Activated CD4-positive, alpha-beta T cell treated with anti-CD3 and anti-CD28 coated beads for 36 hours (primary cell): Measurements from ENCODE around the gene PDE11A. TPM values are rescaled to one million over a fixed set of nuclear protein-coding genes. Genes with fewer than 3 reads are reported as not detected.

Source experiments
- ATAC-seq: fragments of 200-7000 bp; cut with Tn5 transposase; one replicate; pipeline ENCODE4 v1.10.0; 2021; ENCODE audit warnings: mild to moderate bottlenecking, moderate library complexity
- CTCF ChIA-PET: fragments of 350-600 bp; sonication (Branson Sonifier 250); formaldehyde crosslinking; loops from one replicate; lab custom pipeline; 2021; ENCODE audit warnings: antibody characterized with exemption; lab: Charles Lee
- POLR2A ChIA-PET: fragments of 350-600 bp; sonication (Branson Sonifier 250); formaldehyde crosslinking; loops from one replicate; lab custom pipeline; 2021; ENCODE audit warnings: antibody characterized with exemption, inconsistent platforms; lab: Charles Lee
- DNase-seq: peaks from one replicate; pipeline ENCODE4 v3.0.0-alpha.2; 2020
- H3K27ac Mint-ChIP-seq: one replicate; pipeline ENCODE4 v1.8.0; 2021; ENCODE audit warnings: mixed read lengths
- H3K27me3 Mint-ChIP-seq: one replicate; pipeline ENCODE4 v1.8.0; 2021; ENCODE audit warnings: mixed read lengths
- H3K36me3 Mint-ChIP-seq: one replicate; pipeline ENCODE4 v1.8.0; 2021; ENCODE audit warnings: low read depth, mixed read lengths
- H3K4me1 Mint-ChIP-seq: one replicate; pipeline ENCODE4 v1.8.0; 2021; ENCODE audit warnings: mixed read lengths
- H3K4me3 Mint-ChIP-seq: one replicate; pipeline ENCODE4 v1.8.0; 2021; ENCODE audit warnings: mild to moderate bottlenecking, moderate library complexity, mixed read lengths
- H3K9me3 Mint-ChIP-seq: one replicate; pipeline ENCODE4 v1.8.0; 2021; ENCODE audit warnings: low read depth, mixed read lengths
- intact Hi-C, 2 experiments: fragments of 100-400 bp; cut with DNase I in 1 of 2; cut with micrococcal nuclease in 1 of 2; formaldehyde crosslinking; loops; one replicate each; pipeline versions ENCODE4 v1.14.2 to v1.15.1; 2022 to 2024; cut with DNase I, micrococcal nuclease
- total RNA-seq, 2 experiments: library from RNA; stranded (reverse); gene quantifications; one replicate each; pipeline ENCODE4 v1.2.3, GENCODE V29; 2021

The PDE11A gene
- total RNA-seq, 2 experiments from 2014 or later = 0.12 TPM; not detected in 1

DNA sequence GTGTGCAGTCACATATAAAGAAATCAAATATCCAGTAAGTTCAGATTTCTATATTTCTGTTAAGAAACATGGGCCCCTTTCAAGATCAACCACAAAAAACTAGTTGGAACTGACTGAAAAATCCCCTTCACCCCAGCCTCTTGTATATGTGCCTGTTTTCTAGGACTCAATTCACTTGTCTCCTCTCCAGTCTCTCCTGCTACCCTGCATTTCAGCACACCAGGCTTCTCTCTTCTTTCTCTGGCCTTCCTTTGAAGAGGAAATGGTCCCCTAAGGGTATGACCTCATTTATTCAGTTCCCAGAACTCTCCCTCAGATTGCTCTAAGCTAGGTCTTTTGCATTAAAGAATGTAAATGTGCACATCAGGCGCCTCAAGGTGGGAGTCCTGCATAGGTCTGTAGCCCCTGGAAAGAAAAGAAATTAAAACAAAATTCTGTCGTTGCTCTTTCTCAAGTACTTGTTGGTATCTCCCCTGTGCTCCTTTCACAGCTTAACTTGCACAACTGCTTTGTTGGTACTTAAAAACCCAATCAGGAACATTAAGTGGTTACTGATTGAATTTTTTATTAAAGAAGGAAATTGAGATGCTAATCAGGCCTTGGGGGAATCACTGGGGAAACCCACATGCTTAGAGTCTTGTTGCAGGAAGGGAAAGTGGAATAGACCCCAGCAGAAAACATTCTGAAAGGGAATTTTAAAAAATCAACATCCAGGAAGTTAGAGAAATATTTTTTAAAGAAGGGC lies 401.6 kb downstream of the PDE11A start:
- no peak overlapping the region for H3K4me3 Mint-ChIP-seq
- peak; percentile 64 for ATAC-seq
- no peaks in the 10 kb centered on the region for H3K36me3 Mint-ChIP-seq
- CTCF ChIA-PET = interaction anchor here (0.8 to 1.2 kb wide), 2 partner anchors 20 to 29 kb away, joined by 3 read pairs; no protein-coding TSS in a partner anchor
- DNase-seq = no peak
- peaks cover 8% of the 10 kb centered on the region for H3K27me3 Mint-ChIP-seq
- peaks cover 8% of the 10 kb centered on the region for H3K4me1 Mint-ChIP-seq
- no peak overlapping the region for H3K27ac Mint-ChIP-seq
- H3K9me3 Mint-ChIP-seq = no peaks in the 10 kb centered on the region
- intact Hi-C loops = no loop called here
- POLR2A ChIA-PET = interaction anchor here (0.7 kb wide), 1 partner anchor 14 kb away, joined by 3 read pairs; no protein-coding TSS in a partner anchor

- H3K36me3 Mint-ChIP-seq = no peaks in the 10 kb centered on the region
- CTCF ChIA-PET = interaction anchor here (0.9 to 1.9 kb wide), 3 partner anchors 12 to 65 kb away, joined by 3 to 5 read pairs (median 3); no protein-coding TSS in a partner anchor
Observed at GRCh38 chr2:177669625-177670330, 402.8 kb downstream of the PDE11A start.

GRCh38 chr2:177669201-177669600 lies 403.4 kb downstream of the PDE11A start:
- Mint-ChIP-seq H3K9me3 (no peaks in the 10 kb centered on the region), H3K36me3 (no peaks in the 10 kb centered on the region)

More at GRCh38 chr2:177669625-177670330, 402.8 kb downstream of the PDE11A start:
- Mint-ChIP-seq H3K4me1 (peaks cover 8% of the 10 kb centered on the region), H3K4me3 (no peak overlapping the region), H3K27ac (no peak overlapping the region), H3K27me3 (peaks cover 6% of the 10 kb centered on the region), H3K9me3 (no peaks in the 10 kb centered on the region)
- intact Hi-C loops = no loop called here
- DNase-seq = no peak
- POLR2A ChIA-PET = no interaction called here
- ATAC-seq = no peak

GRCh38 chr2:177668617-177669016 lies 404.0 kb downstream of the PDE11A start:
- no peak for ATAC-seq
- ChIA-PET CTCF (interaction anchor here (0.9 to 1.9 kb wide), 4 partner anchors 10 to 64 kb away, joined by 3 to 5 read pairs (median 3); no protein-coding TSS in a partner anchor), POLR2A (no interaction called here)

More at GRCh38 chr2:177669201-177669600, 403.4 kb downstream of the PDE11A start:
- no peak overlapping the region for H3K4me3 Mint-ChIP-seq
- no peak overlapping the region for H3K27ac Mint-ChIP-seq
- ATAC-seq (no peak), DNase-seq (no peak)
- H3K27me3 Mint-ChIP-seq = peaks cover 4% of the 10 kb centered on the region
- peaks cover 8% of the 10 kb centered on the region for H3K4me1 Mint-ChIP-seq
- ChIA-PET CTCF (interaction anchor here (0.9 to 1.9 kb wide), 4 partner anchors 10 to 65 kb away, joined by 3 to 5 read pairs (median 3); no protein-coding TSS in a partner anchor), POLR2A (no interaction called here)
- intact Hi-C loops = no loop called here

DNA sequence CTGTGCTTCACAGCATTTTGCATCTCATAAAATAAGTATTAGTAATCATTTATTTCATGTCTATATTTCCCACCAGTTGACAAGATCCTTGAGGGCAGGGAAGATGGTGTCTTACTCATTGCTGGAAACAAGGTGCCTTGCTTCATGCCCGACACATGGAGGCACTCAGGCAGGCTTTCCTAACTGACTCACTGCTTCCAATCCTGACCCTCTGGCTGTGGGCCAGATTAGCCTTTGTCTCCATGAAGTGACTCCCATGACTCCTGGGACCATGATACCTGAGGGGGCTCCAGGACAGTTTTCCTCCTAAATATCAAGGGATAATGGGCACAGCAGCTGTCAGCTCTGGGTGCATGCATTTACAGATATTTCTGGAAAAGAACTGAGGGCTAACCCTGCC lies 405.0 kb downstream of the PDE11A start:
- H3K4me3 Mint-ChIP-seq = no peak overlapping the region
- ATAC-seq = no peak
- CTCF ChIA-PET = interaction anchor here (0.7 to 1.9 kb wide), 3 partner anchors 17 to 503 kb away, joined by 3 to 6 read pairs (median 5); no protein-coding TSS in a partner anchor

More at GRCh38 chr2:177668617-177669016, 404.0 kb downstream of the PDE11A start:
- intact Hi-C loops = no loop called here
- Mint-ChIP-seq H3K9me3 (no peaks in the 10 kb centered on the region), H3K4me1 (peaks cover 8% of the 10 kb centered on the region), H3K4me3 (no peak overlapping the region), H3K27me3 (peaks cover 3% of the 10 kb centered on the region), H3K36me3 (no peaks in the 10 kb centered on the region), H3K27ac (no peak overlapping the region)
- DNase-seq = no peak

DNA sequence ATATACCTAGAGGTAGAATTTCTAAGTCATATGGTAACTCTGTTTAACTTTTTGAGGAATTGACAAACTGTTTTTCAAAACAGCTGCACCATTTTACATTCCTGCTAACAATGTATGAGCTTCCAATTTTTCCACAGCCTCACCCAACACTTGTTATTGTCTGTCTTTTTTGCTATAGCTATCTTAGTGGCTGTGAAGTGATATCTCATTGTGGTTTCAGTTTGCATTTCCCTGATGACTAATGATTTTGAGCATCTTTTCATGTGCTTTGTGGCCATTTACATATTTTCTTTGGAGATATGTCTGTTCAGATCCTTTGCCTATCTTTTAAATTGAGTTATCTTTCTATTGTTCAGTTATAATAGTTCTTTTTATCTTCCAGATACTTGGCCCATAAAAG lies 406.2 kb downstream of the PDE11A start:
- Mint-ChIP-seq H3K36me3 (no peaks in the 10 kb centered on the region), H3K4me1 (peaks cover 8% of the 10 kb centered on the region), H3K27ac (no peak overlapping the region), H3K4me3 (no peak overlapping the region), H3K9me3 (no peaks in the 10 kb centered on the region), H3K27me3 (no peaks in the 10 kb centered on the region)
- peak; percentile 61 for ATAC-seq
- ChIA-PET POLR2A (no interaction called here), CTCF (no interaction called here)
- intact Hi-C loops = no loop called here
- DNase-seq = no peak

More for the DNA sequence above, 405.0 kb downstream of the PDE11A start:
- no peak for DNase-seq
- POLR2A ChIA-PET = no interaction called here
- H3K27me3 Mint-ChIP-seq = no peaks in the 10 kb centered on the region
- intact Hi-C loops = no loop called here
- no peak overlapping the region for H3K27ac Mint-ChIP-seq
- peaks cover 8% of the 10 kb centered on the region for H3K4me1 Mint-ChIP-seq
- H3K9me3 Mint-ChIP-seq = no peaks in the 10 kb centered on the region
- no peaks in the 10 kb centered on the region for H3K36me3 Mint-ChIP-seq

DNA sequence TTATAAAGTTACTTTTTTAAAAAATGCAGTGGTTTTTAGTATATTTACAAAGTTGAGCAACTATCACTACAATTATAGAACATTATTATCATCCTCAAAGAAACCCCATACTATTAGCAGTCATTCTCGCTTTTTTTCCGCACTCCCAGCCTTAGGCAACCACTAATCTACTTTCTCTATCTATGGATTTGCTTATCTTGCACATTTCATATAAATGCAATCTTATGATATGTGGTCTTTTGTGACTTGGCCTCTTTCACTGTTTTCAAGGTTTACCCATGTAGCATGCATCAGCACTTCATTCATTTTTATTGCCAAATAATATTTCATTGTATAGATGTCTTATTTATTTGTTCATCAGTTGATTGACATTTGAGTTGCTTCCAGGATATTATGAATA lies 406.6 kb downstream of the PDE11A start:
- POLR2A ChIA-PET = no interaction called here
- ATAC-seq (no peak), DNase-seq (no peak)
- Mint-ChIP-seq H3K4me3 (no peak overlapping the region), H3K27me3 (no peaks in the 10 kb centered on the region), H3K36me3 (no peaks in the 10 kb centered on the region), H3K4me1 (peaks cover 7% of the 10 kb centered on the region), H3K27ac (no peak overlapping the region), H3K9me3 (no peaks in the 10 kb centered on the region)
- intact Hi-C loops = no loop called here
- CTCF ChIA-PET = no interaction called here

- intact Hi-C loops = no loop called here
- Mint-ChIP-seq H3K4me3 (no peak overlapping the region), H3K27me3 (no peaks in the 10 kb centered on the region), H3K4me1 (peaks cover 5% of the 10 kb centered on the region), H3K36me3 (no peaks in the 10 kb centered on the region), H3K27ac (no peak overlapping the region), H3K9me3 (no peaks in the 10 kb centered on the region)
- ChIA-PET CTCF (interaction anchor here (0.7 to 1.0 kb wide), 3 partner anchors 10 to 187 kb away, joined by 3 to 5 read pairs (median 4); no protein-coding TSS in a partner anchor), POLR2A (no interaction called here)
- no peak for DNase-seq
- no peak for ATAC-seq
Observed at GRCh38 chr2:177665328-177665727, 407.2 kb downstream of the PDE11A start.

- no peaks in the 10 kb centered on the region for H3K36me3 Mint-ChIP-seq
- POLR2A ChIA-PET = no interaction called here
- H3K27ac Mint-ChIP-seq = no peak overlapping the region
- no peak for ATAC-seq
- H3K4me3 Mint-ChIP-seq = no peak overlapping the region
- no peaks in the 10 kb centered on the region for H3K27me3 Mint-ChIP-seq
- intact Hi-C loops = no loop called here
- no peaks in the 10 kb centered on the region for H3K9me3 Mint-ChIP-seq
- peaks cover 5% of the 10 kb centered on the region for H3K4me1 Mint-ChIP-seq
- no peak for DNase-seq
- CTCF ChIA-PET = interaction anchor here (0.7 to 0.9 kb wide), 2 partner anchors 14 to 35 kb away, joined by 3 read pairs; no protein-coding TSS in a partner anchor
Observed at GRCh38 chr2:177662895-177663294, 409.7 kb downstream of the PDE11A start.

DNA sequence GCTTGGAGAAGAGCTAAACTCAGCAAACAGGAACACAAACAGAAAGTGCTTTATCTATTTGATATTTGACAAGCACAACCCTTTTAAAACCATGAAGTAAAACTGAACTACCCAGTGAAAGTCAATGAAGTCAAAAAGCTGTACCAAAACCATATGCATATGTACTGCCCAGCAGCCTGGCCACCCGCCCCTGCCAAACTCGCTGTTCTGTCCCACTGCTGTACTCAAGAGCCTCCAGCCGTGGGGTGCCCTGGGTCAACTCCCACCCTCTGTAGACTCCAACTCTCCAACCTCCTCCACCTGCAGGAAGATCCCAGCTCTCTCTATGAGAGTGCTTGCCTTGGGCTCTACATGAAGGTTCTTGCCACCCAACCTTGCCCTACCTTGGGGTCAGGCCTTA lies 411.8 kb downstream of the PDE11A start:
- H3K4me3 Mint-ChIP-seq = no peak overlapping the region
- POLR2A ChIA-PET = no interaction called here
- intact Hi-C loops = no loop called here
- DNase-seq = no peak
- peaks cover 6% of the 10 kb centered on the region for H3K27me3 Mint-ChIP-seq
- ATAC-seq = no peak
- no peaks in the 10 kb centered on the region for H3K36me3 Mint-ChIP-seq
- no peaks in the 10 kb centered on the region for H3K9me3 Mint-ChIP-seq
- no peak overlapping the region for H3K27ac Mint-ChIP-seq
- H3K4me1 Mint-ChIP-seq = no peaks in the 10 kb centered on the region
- CTCF ChIA-PET = no interaction called here

- intact Hi-C loops = no loop called here
- POLR2A ChIA-PET = no interaction called here
- Mint-ChIP-seq H3K9me3 (no peaks in the 10 kb centered on the region), H3K4me3 (no peak overlapping the region), H3K4me1 (no peaks in the 10 kb centered on the region), H3K36me3 (no peaks in the 10 kb centered on the region), H3K27me3 (peaks cover 10% of the 10 kb centered on the region), H3K27ac (no peak overlapping the region)
- DNase-seq (no peak), ATAC-seq (no peak)
- CTCF ChIA-PET = interaction anchor here (1.1 to 1.3 kb wide), 2 partner anchors 11 to 27 kb away, joined by 3 read pairs; no protein-coding TSS in a partner anchor
Observed at GRCh38 chr2:177658309-177658708, 414.3 kb downstream of the PDE11A start.
